Measurements from ENCODE around the gene RASD2.
A peak's percentile ranks its signal among the peaks of the same experiment; 100 is the strongest.

Gene RASD2

GRCh38 chr22:35531202-35531601 is 9.4 kb upstream of the RASD2 start:
- H3K4me1 ChIP-seq (ENCODE audit: control insufficient read depth, insufficient read depth, low read length): no peaks in the 10 kb centered on the region
- H3K36me3 ChIP-seq (ENCODE audit: control insufficient read depth, insufficient read depth, low read length): no peaks in the 10 kb centered on the region
- no peak overlapping the region for H3K9ac ChIP-seq (ENCODE audit: low read length)
- H3K9me3 ChIP-seq (ENCODE audit: control insufficient read depth, insufficient read depth, low read depth, low read length): no peaks in the 10 kb centered on the region
- H3K27ac ChIP-seq (ENCODE audit: low read depth, low read length): no peak overlapping the region
- H3K27me3 ChIP-seq (ENCODE audit: control insufficient read depth, insufficient read depth, low read length): no peaks in the 10 kb centered on the region; the same call in 1 of the 2 replicates
- no peak overlapping the region for H3K4me3 ChIP-seq (ENCODE audit: low read depth, low read length)

- H3K9ac ChIP-seq (ENCODE audit: low read length): no peak overlapping the region
- no peak overlapping the region for H3K4me3 ChIP-seq (ENCODE audit: low read depth, low read length)
- H3K27me3 ChIP-seq (ENCODE audit: control insufficient read depth, insufficient read depth, low read length): no peaks in the 10 kb centered on the region; the same call in 1 of the 2 replicates
- H3K36me3 ChIP-seq (ENCODE audit: control insufficient read depth, insufficient read depth, low read length): no peaks in the 10 kb centered on the region
- H3K9me3 ChIP-seq (ENCODE audit: control insufficient read depth, insufficient read depth, low read depth, low read length): no peaks in the 10 kb centered on the region
- H3K27ac ChIP-seq (ENCODE audit: low read depth, low read length): no peak overlapping the region
- H3K4me1 ChIP-seq (ENCODE audit: control insufficient read depth, insufficient read depth, low read length): no peaks in the 10 kb centered on the region
Measured at GRCh38 chr22:35531676-35532075, 9.0 kb upstream of the RASD2 start.

- Histone ChIP-seq H3K4me3 (ENCODE audit: low read depth, low read length) (no peak overlapping the region), H3K9ac (ENCODE audit: low read length) (no peak overlapping the region), H3K9me3 (ENCODE audit: control insufficient read depth, insufficient read depth, low read depth, low read length) (no peaks in the 10 kb centered on the region), H3K27me3 (ENCODE audit: control insufficient read depth, insufficient read depth, low read length) (peaks cover 3% of the 10 kb centered on the region; the same call in 1 of the 2 replicates), H3K36me3 (ENCODE audit: control insufficient read depth, insufficient read depth, low read length) (no peaks in the 10 kb centered on the region), H3K4me1 (ENCODE audit: control insufficient read depth, insufficient read depth, low read length) (no peaks in the 10 kb centered on the region), H3K27ac (ENCODE audit: low read depth, low read length) (no peak overlapping the region)
Measured at GRCh38 chr22:35533365-35534029, 7.1 kb upstream of the RASD2 start.

GRCh38 chr22:35534091-35534490 is 6.5 kb upstream of the RASD2 start:
- Histone ChIP-seq H3K36me3 (ENCODE audit: control insufficient read depth, insufficient read depth, low read length) (no peaks in the 10 kb centered on the region), H3K9me3 (ENCODE audit: control insufficient read depth, insufficient read depth, low read depth, low read length) (no peaks in the 10 kb centered on the region), H3K9ac (ENCODE audit: low read length) (no peak overlapping the region), H3K4me1 (ENCODE audit: control insufficient read depth, insufficient read depth, low read length) (no peaks in the 10 kb centered on the region), H3K27ac (ENCODE audit: low read depth, low read length) (no peak overlapping the region), H3K4me3 (ENCODE audit: low read depth, low read length) (no peak overlapping the region), H3K27me3 (ENCODE audit: control insufficient read depth, insufficient read depth, low read length) (peaks cover 7% of the 10 kb centered on the region)

GRCh38 chr22:35537232-35537631 is 3.4 kb upstream of the RASD2 start:
- Histone ChIP-seq H3K4me1 (ENCODE audit: control insufficient read depth, insufficient read depth, low read length) (peaks cover 14% of the 10 kb centered on the region), H3K9me3 (ENCODE audit: control insufficient read depth, insufficient read depth, low read depth, low read length) (no peaks in the 10 kb centered on the region), H3K9ac (ENCODE audit: low read length) (no peak overlapping the region), H3K36me3 (ENCODE audit: control insufficient read depth, insufficient read depth, low read length) (no peaks in the 10 kb centered on the region), H3K27ac (ENCODE audit: low read depth, low read length) (no peak overlapping the region), H3K27me3 (ENCODE audit: control insufficient read depth, insufficient read depth, low read length) (peaks cover 36% of the 10 kb centered on the region), H3K4me3 (ENCODE audit: low read depth, low read length) (no peak overlapping the region)

GRCh38 chr22:35538801-35539321 is 1.8 kb upstream of the RASD2 start:
- peaks cover 19% of the 10 kb centered on the region for H3K4me1 ChIP-seq (ENCODE audit: control insufficient read depth, insufficient read depth, low read length)
- no peak overlapping the region for H3K9ac ChIP-seq (ENCODE audit: low read length)
- H3K9me3 ChIP-seq (ENCODE audit: control insufficient read depth, insufficient read depth, low read depth, low read length): no peaks in the 10 kb centered on the region
- H3K27ac ChIP-seq (ENCODE audit: low read depth, low read length): no peak overlapping the region
- peaks cover 48% of the 10 kb centered on the region for H3K27me3 ChIP-seq (ENCODE audit: control insufficient read depth, insufficient read depth, low read length)
- no peaks in the 10 kb centered on the region for H3K36me3 ChIP-seq (ENCODE audit: control insufficient read depth, insufficient read depth, low read length)
- no peak overlapping the region for H3K4me3 ChIP-seq (ENCODE audit: low read depth, low read length)

GRCh38 chr22:35539487-35539886 is 1.1 kb upstream of the RASD2 start:
- peaks cover 24% of the 10 kb centered on the region for H3K4me1 ChIP-seq (ENCODE audit: control insufficient read depth, insufficient read depth, low read length)
- no peaks in the 10 kb centered on the region for H3K36me3 ChIP-seq (ENCODE audit: control insufficient read depth, insufficient read depth, low read length)
- H3K9ac ChIP-seq (ENCODE audit: low read length): no peak overlapping the region
- H3K4me3 ChIP-seq (ENCODE audit: low read depth, low read length): peak overlapping the region; percentile 57; the same call in 1 of the 2 replicates
- H3K27ac ChIP-seq (ENCODE audit: low read depth, low read length): no peak overlapping the region
- no peaks in the 10 kb centered on the region for H3K9me3 ChIP-seq (ENCODE audit: control insufficient read depth, insufficient read depth, low read depth, low read length)
- H3K27me3 ChIP-seq (ENCODE audit: control insufficient read depth, insufficient read depth, low read length): peaks cover 48% of the 10 kb centered on the region

GRCh38 chr22:35539910-35540594 is 579 bp upstream of the RASD2 start:
- no peak overlapping the region for H3K27ac ChIP-seq (ENCODE audit: low read depth, low read length)
- H3K36me3 ChIP-seq (ENCODE audit: control insufficient read depth, insufficient read depth, low read length): no peaks in the 10 kb centered on the region
- peaks cover 24% of the 10 kb centered on the region for H3K4me1 ChIP-seq (ENCODE audit: control insufficient read depth, insufficient read depth, low read length)
- peaks cover 48% of the 10 kb centered on the region for H3K27me3 ChIP-seq (ENCODE audit: control insufficient read depth, insufficient read depth, low read length)
- no peak overlapping the region for H3K9ac ChIP-seq (ENCODE audit: low read length)
- no peaks in the 10 kb centered on the region for H3K9me3 ChIP-seq (ENCODE audit: control insufficient read depth, insufficient read depth, low read depth, low read length)
- peak overlapping the region; percentile 78 for H3K4me3 ChIP-seq (ENCODE audit: low read depth, low read length)

- Histone ChIP-seq H3K27me3 (ENCODE audit: control insufficient read depth, insufficient read depth, low read length) (peaks cover 48% of the 10 kb centered on the region), H3K9me3 (ENCODE audit: control insufficient read depth, insufficient read depth, low read depth, low read length) (no peaks in the 10 kb centered on the region), H3K9ac (ENCODE audit: low read length) (peak overlapping the region; percentile 10), H3K4me1 (ENCODE audit: control insufficient read depth, insufficient read depth, low read length) (peaks cover 24% of the 10 kb centered on the region), H3K4me3 (ENCODE audit: low read depth, low read length) (peak overlapping the region; percentile 78), H3K36me3 (ENCODE audit: control insufficient read depth, insufficient read depth, low read length) (no peaks in the 10 kb centered on the region), H3K27ac (ENCODE audit: low read depth, low read length) (no peak overlapping the region)
Measured at GRCh38 chr22:35541254-35541748, 670 bp downstream of the RASD2 start.

- H3K9me3 ChIP-seq (ENCODE audit: control insufficient read depth, insufficient read depth, low read depth, low read length): no peaks in the 10 kb centered on the region
- peak overlapping the region; percentile 78; the same call in 1 of the 2 replicates for H3K4me3 ChIP-seq (ENCODE audit: low read depth, low read length)
- peaks cover 48% of the 10 kb centered on the region for H3K27me3 ChIP-seq (ENCODE audit: control insufficient read depth, insufficient read depth, low read length)
- H3K4me1 ChIP-seq (ENCODE audit: control insufficient read depth, insufficient read depth, low read length): peaks cover 25% of the 10 kb centered on the region
- no peaks in the 10 kb centered on the region for H3K36me3 ChIP-seq (ENCODE audit: control insufficient read depth, insufficient read depth, low read length)
- no peak overlapping the region for H3K27ac ChIP-seq (ENCODE audit: low read depth, low read length)
- H3K9ac ChIP-seq (ENCODE audit: low read length): no peak overlapping the region
Measured at GRCh38 chr22:35542157-35542938, 1.7 kb downstream of the RASD2 start.

Measured in HUES6 (cell line).